Stimulated activated CD4-positive, alpha-beta T cell treated with anti-CD3 and anti-CD28 coated beads, Interleukin-4, amount 100 ng/mL, for 1 hour (primary cell): ENCODE data around the gene DNAH7.
A peak's percentile ranks its signal among the peaks of the same experiment; 100 is the strongest.
"Not testable (repeated sequence)": the region's sequence is repeated elsewhere in the genome, so short reads cannot be mapped to it uniquely, and the experiment has no call there.

ENCODE experiments used
- DNase-seq: peaks from one replicate; pipeline ENCODE4 v3.0.0-alpha.2; 2020

The DNAH7 gene

GRCh38 chr2:196068271-196069209 is at the start of gene DNAH7:
TSS of gene DNAH7 (minus strand) at chr2:196068837. CDS start at chr2:196068711, 126 bp downstream.
- peak; percentile 90 for DNase-seq

- DNase-seq: no peak
Measured at GRCh38 chr2:196117214-196117705, 48.6 kb upstream of the DNAH7 start.

- DNase-seq: no peak
Measured at GRCh38 chr2:196113061-196113974, 44.7 kb upstream of the DNAH7 start.

GRCh38 chr2:196112418-196113034 is 43.9 kb upstream of the DNAH7 start:
- DNase-seq: no peak

GRCh38 chr2:196108604-196109003 is 40.0 kb upstream of the DNAH7 start:
- DNase-seq: no peak

- no peak for DNase-seq
Measured at GRCh38 chr2:196105951-196106350, 37.3 kb upstream of the DNAH7 start.

GRCh38 chr2:196104066-196104465 is 35.4 kb upstream of the DNAH7 start:
- no peak for DNase-seq

GRCh38 chr2:196103626-196104025 is 35.0 kb upstream of the DNAH7 start:
- DNase-seq: no peak

GRCh38 chr2:196101325-196101991 is 32.8 kb upstream of the DNAH7 start:
- DNase-seq: peak; percentile 34

GRCh38 chr2:196099916-196100315 is 31.3 kb upstream of the DNAH7 start:
- no peak for DNase-seq

GRCh38 chr2:196097864-196098660 is 29.4 kb upstream of the DNAH7 start:
- no peak for DNase-seq

GRCh38 chr2:196096982-196097745 is 28.5 kb upstream of the DNAH7 start:
- DNase-seq: no peak

- no peak for DNase-seq
Measured at GRCh38 chr2:196096264-196096663, 27.6 kb upstream of the DNAH7 start.

- DNase-seq: not testable (repeated sequence)
Measured at GRCh38 chr2:196089448-196089847, 20.8 kb upstream of the DNAH7 start.

- no peak for DNase-seq
Measured at GRCh38 chr2:196088203-196088602, 19.6 kb upstream of the DNAH7 start.

- no peak for DNase-seq
Measured at GRCh38 chr2:196086517-196087368, 18.1 kb upstream of the DNAH7 start.

- no peak for DNase-seq
Measured at GRCh38 chr2:196083601-196084000, 15.0 kb upstream of the DNAH7 start.

GRCh38 chr2:196080526-196080925 is 11.9 kb upstream of the DNAH7 start:
- no peak for DNase-seq

GRCh38 chr2:196079052-196079451 is 10.4 kb upstream of the DNAH7 start:
- no peak for DNase-seq

- no peak for DNase-seq
Measured at GRCh38 chr2:196077821-196078220, 9.2 kb upstream of the DNAH7 start.
